ENCODE results near the gene ZNF124.
"Not testable (repeated sequence)": the region's sequence is repeated elsewhere in the genome, so short reads cannot be mapped to it uniquely, and the experiment has no call there.

Gene ZNF124

GRCh38 chr1:247146671-247147070, 25.1 kb downstream of the ZNF124 start:
- Histone ChIP-seq H3K9me3 (ENCODE audit: control insufficient read depth, low read length) (peaks cover 84% of the 10 kb centered on the region), H3K79me1 (replicated peaks; ENCODE audit: low read length, poor library complexity, severe bottlenecking) (peaks cover 44% of the 10 kb centered on the region), H3K23ac (ENCODE audit: low read length in 2 of 2) (no peak overlapping the region), H3K4me3 (ENCODE audit: insufficient read depth in 1 of 2, low read depth in 1 of 2, low read length in 2 of 2) (peak overlapping the region in 1 of 2 experiments; percentile 3), H4K8ac (ENCODE audit: low read length) (no peak overlapping the region), H3K27me3 (ENCODE audit: control insufficient read depth in 1 of 2, insufficient read depth in 1 of 2, low read length in 2 of 2) (no peaks in the 10 kb centered on the region), H3K4me2 (ENCODE audit: low read length, poor library complexity, severe bottlenecking) (no peak overlapping the region), H2BK12ac (ENCODE audit: low read length in 2 of 2) (no peak overlapping the region), H4K91ac (ENCODE audit: low read length) (no peak overlapping the region), H3K9ac (ENCODE audit: low read length) (no peak overlapping the region), H3K18ac (ENCODE audit: low read depth in 1 of 2, low read length in 2 of 2) (no peak overlapping the region), H2AK5ac (ENCODE audit: low read length, severe bottlenecking) (no peak overlapping the region), H3K4ac (ENCODE audit: low read depth in 1 of 2, low read length in 2 of 2) (no peak overlapping the region), H2AFZ (ENCODE audit: low read depth, low read length) (no peak overlapping the region), H2BK120ac (ENCODE audit: low read depth, low read length) (no peak overlapping the region), H2BK15ac (ENCODE audit: low read depth, poor library complexity, severe bottlenecking) (no peak overlapping the region), H3K36me3 (ENCODE audit: control insufficient read depth in 1 of 2, insufficient read depth in 2 of 2, low read depth in 1 of 2, low read length in 2 of 2) (peaks cover 15 to 20% of the 10 kb centered on the region in 2 experiments), H3K27ac (ENCODE audit: low read length, poor library complexity, severe bottlenecking) (no peak overlapping the region), H3K4me1 (ENCODE audit: control insufficient read depth, insufficient read depth, low read depth, low read length) (no peaks in the 10 kb centered on the region), H2BK5ac (ENCODE audit: low read depth, low read length, poor library complexity, severe bottlenecking) (no peak overlapping the region), H3K14ac (ENCODE audit: low read length in 2 of 2) (no peak overlapping the region)
- DNase-seq = no peak
- 96% methylated on average over 3 of the region's 3 CpGs for WGBS

GRCh38 chr1:247145279-247145678, 26.5 kb downstream of the ZNF124 start:
- H3K9me3 ChIP-seq (ENCODE audit: control insufficient read depth, low read length) = peaks cover 86% of the 10 kb centered on the region
- H3K27me3 ChIP-seq (ENCODE audit: control insufficient read depth in 1 of 2, insufficient read depth in 1 of 2, low read length in 2 of 2) = no peaks in the 10 kb centered on the region
- H2BK15ac ChIP-seq (ENCODE audit: low read depth, poor library complexity, severe bottlenecking) = no peak overlapping the region
- no peak overlapping the region for H3K27ac ChIP-seq (ENCODE audit: low read length, poor library complexity, severe bottlenecking)
- H3K4ac ChIP-seq (ENCODE audit: low read depth in 1 of 2, low read length in 2 of 2) = no peak overlapping the region
- H3K23ac ChIP-seq (ENCODE audit: low read length in 2 of 2) = no peak overlapping the region
- no peak overlapping the region for H4K91ac ChIP-seq (ENCODE audit: low read length)
- no peak overlapping the region for H2AK5ac ChIP-seq (ENCODE audit: low read length, severe bottlenecking)
- H2AFZ ChIP-seq (ENCODE audit: low read depth, low read length) = no peak overlapping the region
- H2BK5ac ChIP-seq (ENCODE audit: low read depth, low read length, poor library complexity, severe bottlenecking) = no peak overlapping the region
- H3K9ac ChIP-seq (ENCODE audit: low read length) = no peak overlapping the region
- WGBS = 91% methylated on average over 6 of the region's 6 CpGs
- H2BK120ac ChIP-seq (ENCODE audit: low read depth, low read length) = no peak overlapping the region
- no peak overlapping the region for H3K18ac ChIP-seq (ENCODE audit: low read depth in 1 of 2, low read length in 2 of 2)
- no peaks in the 10 kb centered on the region for H3K4me1 ChIP-seq (ENCODE audit: control insufficient read depth, insufficient read depth, low read depth, low read length)
- H2BK12ac ChIP-seq (ENCODE audit: low read length in 2 of 2) = no peak overlapping the region
- H3K4me2 ChIP-seq (ENCODE audit: low read length, poor library complexity, severe bottlenecking) = no peak overlapping the region
- no peak overlapping the region for H3K4me3 ChIP-seq (ENCODE audit: insufficient read depth in 1 of 2, low read depth in 1 of 2, low read length in 2 of 2)
- H3K36me3 ChIP-seq (ENCODE audit: control insufficient read depth in 1 of 2, insufficient read depth in 2 of 2, low read depth in 1 of 2, low read length in 2 of 2) = peaks cover 15 to 33% of the 10 kb centered on the region in 2 experiments
- H3K14ac ChIP-seq (ENCODE audit: low read length in 2 of 2) = no peak overlapping the region
- DNase-seq = no peak
- peaks cover 55% of the 10 kb centered on the region for H3K79me1 ChIP-seq (replicated peaks; ENCODE audit: low read length, poor library complexity, severe bottlenecking)
- H4K8ac ChIP-seq (ENCODE audit: low read length) = no peak overlapping the region

- DNase-seq; H3K27me3 ChIP-seq (ENCODE audit: control insufficient read depth in 1 of 2, insufficient read depth in 1 of 2, low read length in 2 of 2); H4K8ac ChIP-seq (ENCODE audit: low read length); H4K91ac ChIP-seq (ENCODE audit: low read length); H2BK5ac ChIP-seq (ENCODE audit: low read depth, low read length, poor library complexity, severe bottlenecking); H2BK12ac ChIP-seq (ENCODE audit: low read length in 2 of 2); H3K18ac ChIP-seq (ENCODE audit: low read depth in 1 of 2, low read length in 2 of 2); H3K4me3 ChIP-seq (ENCODE audit: insufficient read depth in 1 of 2, low read depth in 1 of 2, low read length in 2 of 2); H2BK15ac ChIP-seq (ENCODE audit: low read depth, poor library complexity, severe bottlenecking); H2AFZ ChIP-seq (ENCODE audit: low read depth, low read length); H3K23ac ChIP-seq (ENCODE audit: low read length in 2 of 2); H3K4ac ChIP-seq (ENCODE audit: low read depth in 1 of 2, low read length in 2 of 2); H3K14ac ChIP-seq (ENCODE audit: low read length in 2 of 2); H3K4me2 ChIP-seq (ENCODE audit: low read length, poor library complexity, severe bottlenecking); H3K27ac ChIP-seq (ENCODE audit: low read length, poor library complexity, severe bottlenecking); H3K9ac ChIP-seq (ENCODE audit: low read length); H2AK5ac ChIP-seq (ENCODE audit: low read length, severe bottlenecking); H3K4me1 ChIP-seq (ENCODE audit: control insufficient read depth, insufficient read depth, low read depth, low read length); H2BK120ac ChIP-seq (ENCODE audit: low read depth, low read length): not testable (repeated sequence)
- Histone ChIP-seq H3K79me1 (replicated peaks; ENCODE audit: low read length, poor library complexity, severe bottlenecking) (peaks cover 35% of the 10 kb centered on the region), H3K36me3 (ENCODE audit: control insufficient read depth in 1 of 2, insufficient read depth in 2 of 2, low read depth in 1 of 2, low read length in 2 of 2) (peaks cover 0 to 22% of the 10 kb centered on the region in 2 experiments), H3K9me3 (ENCODE audit: control insufficient read depth, low read length) (peaks cover 78% of the 10 kb centered on the region)
Observed at GRCh38 chr1:247139557-247139956, 32.3 kb downstream of the ZNF124 start.

- no peak overlapping the region for H2BK5ac ChIP-seq (ENCODE audit: low read depth, low read length, poor library complexity, severe bottlenecking)
- no peak overlapping the region for H4K91ac ChIP-seq (ENCODE audit: low read length)
- WGBS = 91% methylated on average over 10 of the region's 10 CpGs
- H3K79me1 ChIP-seq (replicated peaks; ENCODE audit: low read length, poor library complexity, severe bottlenecking) = peaks cover 21% of the 10 kb centered on the region
- H3K9ac ChIP-seq (ENCODE audit: low read length) = no peak overlapping the region
- no peak overlapping the region for H3K18ac ChIP-seq (ENCODE audit: low read depth in 1 of 2, low read length in 2 of 2)
- peaks cover 42% of the 10 kb centered on the region for H3K9me3 ChIP-seq (ENCODE audit: control insufficient read depth, low read length)
- peaks cover 0 to 14% of the 10 kb centered on the region in 2 experiments for H3K36me3 ChIP-seq (ENCODE audit: control insufficient read depth in 1 of 2, insufficient read depth in 2 of 2, low read depth in 1 of 2, low read length in 2 of 2)
- no peak overlapping the region for H3K23ac ChIP-seq (ENCODE audit: low read length in 2 of 2)
- no peak for DNase-seq
- H3K27ac ChIP-seq (ENCODE audit: low read length, poor library complexity, severe bottlenecking) = no peak overlapping the region
- H2AFZ ChIP-seq (ENCODE audit: low read depth, low read length) = no peak overlapping the region
- no peak overlapping the region for H4K8ac ChIP-seq (ENCODE audit: low read length)
- no peak overlapping the region for H2AK5ac ChIP-seq (ENCODE audit: low read length, severe bottlenecking)
- no peak overlapping the region for H2BK12ac ChIP-seq (ENCODE audit: low read length in 2 of 2)
- H2BK120ac ChIP-seq (ENCODE audit: low read depth, low read length) = no peak overlapping the region
- no peak overlapping the region for H3K4ac ChIP-seq (ENCODE audit: low read depth in 1 of 2, low read length in 2 of 2)
- no peak overlapping the region for H3K4me3 ChIP-seq (ENCODE audit: insufficient read depth in 1 of 2, low read depth in 1 of 2, low read length in 2 of 2)
- H3K4me2 ChIP-seq (ENCODE audit: low read length, poor library complexity, severe bottlenecking) = no peak overlapping the region
- no peak overlapping the region for H3K14ac ChIP-seq (ENCODE audit: low read length in 2 of 2)
- no peak overlapping the region for H2BK15ac ChIP-seq (ENCODE audit: low read depth, poor library complexity, severe bottlenecking)
- H3K4me1 ChIP-seq (ENCODE audit: control insufficient read depth, insufficient read depth, low read depth, low read length) = no peaks in the 10 kb centered on the region
- H3K27me3 ChIP-seq (ENCODE audit: control insufficient read depth in 1 of 2, insufficient read depth in 1 of 2, low read length in 2 of 2) = no peaks in the 10 kb centered on the region
Observed at GRCh38 chr1:247131236-247131635, 40.6 kb downstream of the ZNF124 start.
